Right cardiac atrium (tissue), 5 donors: Measurements from ENCODE around the gene RAB11FIP4. TPM values are rescaled to one million over a fixed set of nuclear protein-coding genes. Genes with fewer than 3 reads are reported as not detected.

ENCODE experiments used
- ATAC-seq, 2 donors: fragments of 200-7000 bp; cut with Tn5 transposase; one replicate each; pipeline versions ENCODE4 v1.8.0 to v1.9.1; 2020; ENCODE audit warnings: moderate library complexity in 2 of 2, mild to moderate bottlenecking in 1 of 2
- DNase-seq, 3 donors: peaks; one replicate each; pipeline ENCODE4 v3.0.0-alpha.2; 2020
- H3K27ac ChIP-seq: one replicate; pipeline ENCODE4 v1.5.1; 2013; ENCODE audit warnings: mild to moderate bottlenecking, low read length, control low read depth, moderate library complexity
- H3K27me3 ChIP-seq: one replicate; pipeline ENCODE4 v1.6.1; 2013; ENCODE audit not compliant: control insufficient read depth, insufficient read depth
- H3K4me1 ChIP-seq: one replicate; pipeline ENCODE4 v1.6.1; 2013; ENCODE audit warnings: low read length; ENCODE audit not compliant: control insufficient read depth, insufficient read depth
- H3K4me3 ChIP-seq: one replicate; pipeline ENCODE4 v1.5.1; 2013; ENCODE audit warnings: low read length, control low read depth
- H3K9me3 ChIP-seq: one replicate; pipeline ENCODE4 v1.6.1; 2013; ENCODE audit warnings: low read length; ENCODE audit not compliant: control insufficient read depth
- WGBS: extraction: QIAGEN DNeasy Blood & Tissue Kit; methylation state at CpG from one replicate; pipeline ENCODE4 v1.1.7; 2013; 5-methylcytosine and 5-hydroxymethylcytosine counted together
- intact Hi-C, 4 donors: fragments of 100-400 bp; cut with DNase I; formaldehyde crosslinking; loops; one replicate each; pipeline versions ENCODE4 v1.11.0 to v1.14.0; 2022 to 2023
- polyA plus RNA-seq: library from polyadenylated mRNA; stranded (reverse); fragments of 200-250 nt; gene quantifications from one replicate; pipeline ENCODE4 v1.2.3, GENCODE V29; 2013
- total RNA-seq, 4 donors: library from RNA; stranded (reverse); fragmentation: NEBNext Ultra II Directional; extraction: Animal tissue kit (Norgen Biotek cat#: 25700); gene quantifications; one replicate each; pipeline ENCODE4 v1.2.1, GENCODE V29; 2021
- donor health status: healthy with polysubstance abuse.
- donor health status: DM: no; HTN: yes; CAD: no.
- donor health status: DM: no; HTN: no; CAD: no.
- donor health status: DM: no; HTN: yes; CAD: no; lungs with severe emphysema.
- donor health status: DM: yes; HTN: yes; CAD: no.

The RAB11FIP4 gene
- total and polyA plus RNA-seq, 5 donors = 2.8 to 12.3 (median 7.7) TPM

- no peaks in the 10 kb centered on the region for H3K4me1 ChIP-seq
- no peaks in the 10 kb centered on the region for H3K9me3 ChIP-seq
- DNase-seq (no peak), ATAC-seq (peak in 1 of 2 donors; percentile 15)
- H3K4me3 ChIP-seq = no peak overlapping the region
- no peaks in the 10 kb centered on the region for H3K27me3 ChIP-seq
- intact Hi-C loops = no loop called here
- WGBS = 71% methylated on average over 4 of the region's 4 CpGs
- peak overlapping the region; percentile 3 for H3K27ac ChIP-seq
Observed at GRCh38 chr17:31452101-31452500, 60.6 kb downstream of the RAB11FIP4 start.

GRCh38 chr17:31452561-31453110 is 61.2 kb downstream of the RAB11FIP4 start:
- no peaks in the 10 kb centered on the region for H3K27me3 ChIP-seq
- peak overlapping the region; percentile 3 for H3K27ac ChIP-seq
- intact Hi-C loops = no loop called here
- no peak for DNase-seq
- ATAC-seq = peak in 1 of 2 donors; percentile 52
- 74% methylated on average over 10 of the region's 10 CpGs for WGBS
- H3K9me3 ChIP-seq = no peaks in the 10 kb centered on the region
- H3K4me1 ChIP-seq = no peaks in the 10 kb centered on the region
- no peak overlapping the region for H3K4me3 ChIP-seq

GRCh38 chr17:31453896-31454295 is 62.4 kb downstream of the RAB11FIP4 start:
- 63% methylated on average over 2 of the region's 2 CpGs for WGBS
- ATAC-seq (no peak), DNase-seq (no peak)
- Histone ChIP-seq H3K27me3 (no peaks in the 10 kb centered on the region), H3K4me1 (no peaks in the 10 kb centered on the region), H3K9me3 (no peaks in the 10 kb centered on the region), H3K4me3 (no peak overlapping the region), H3K27ac (no peak overlapping the region)
- intact Hi-C loops = no loop called here

DNA sequence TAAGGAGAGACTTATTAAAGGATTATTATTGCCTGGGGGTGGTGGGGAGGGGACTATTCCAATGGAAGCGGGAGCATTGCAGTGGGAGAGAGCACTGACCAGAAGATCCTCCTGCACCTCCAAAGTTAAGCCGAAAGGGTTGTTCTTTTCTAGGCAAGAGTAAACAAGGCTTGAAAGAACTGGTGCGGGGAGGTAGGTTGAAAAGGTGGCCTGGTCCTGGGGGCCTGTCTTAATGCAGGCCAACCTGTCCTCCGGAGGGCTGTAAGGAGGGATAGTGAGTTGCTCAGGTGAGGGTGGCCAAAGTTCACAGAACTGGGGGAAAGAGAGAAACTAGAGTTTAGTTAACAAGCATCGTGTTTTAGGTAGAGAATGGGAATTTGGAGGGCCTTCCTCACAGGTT is 65.3 kb downstream of the RAB11FIP4 start:
- no peak overlapping the region for H3K4me3 ChIP-seq
- ATAC-seq = no peak
- intact Hi-C loops = no loop called here
- H3K27me3 ChIP-seq = no peaks in the 10 kb centered on the region
- no peak overlapping the region for H3K27ac ChIP-seq
- no peaks in the 10 kb centered on the region for H3K9me3 ChIP-seq
- no peak for DNase-seq
- 88% methylated on average over 5 of the region's 5 CpGs for WGBS
- no peaks in the 10 kb centered on the region for H3K4me1 ChIP-seq

DNA sequence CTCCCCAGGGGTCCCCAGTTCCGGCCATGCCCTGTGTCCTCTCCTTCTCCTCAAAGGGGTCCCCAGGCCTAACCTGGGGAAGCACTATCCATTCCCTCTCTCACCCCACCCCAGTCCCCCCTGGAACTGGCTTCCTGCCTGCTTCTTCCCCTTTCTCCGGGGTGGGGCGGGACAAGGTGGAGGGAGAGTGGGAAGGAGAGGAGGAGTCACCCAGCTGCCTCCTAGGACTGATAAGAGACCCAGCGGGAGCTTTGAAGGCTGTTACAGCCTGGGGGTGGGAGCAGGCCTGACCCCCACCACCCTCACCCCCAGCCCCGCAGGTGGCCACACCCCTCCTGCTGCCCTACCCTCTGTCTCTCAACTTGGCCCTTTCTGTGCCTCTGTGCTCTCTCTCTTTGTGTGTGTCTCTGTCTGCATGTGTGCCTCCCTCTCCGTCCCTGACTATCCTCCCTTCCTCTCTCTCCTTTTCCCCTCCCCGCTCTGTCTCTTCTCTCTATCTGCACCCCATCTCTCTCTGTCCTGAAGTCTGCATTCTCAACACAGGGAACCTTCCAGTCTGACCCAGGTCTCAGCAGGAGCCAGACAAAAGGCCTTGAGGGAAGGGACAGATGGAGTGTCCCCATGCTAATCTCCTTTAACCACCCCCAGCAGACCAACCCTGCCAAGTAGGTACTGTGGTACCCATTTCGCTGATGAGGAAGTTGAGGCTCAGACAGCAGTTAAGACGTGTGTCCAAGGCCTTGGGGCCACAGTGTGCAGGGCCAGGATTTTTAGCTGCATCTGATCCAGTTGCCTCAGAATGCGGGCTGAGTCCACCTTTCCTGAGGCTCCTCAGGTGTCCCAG is 66.1 kb downstream of the RAB11FIP4 start:
- Histone ChIP-seq H3K4me3 (no peak overlapping the region), H3K9me3 (no peaks in the 10 kb centered on the region), H3K27ac (no peak overlapping the region), H3K4me1 (no peaks in the 10 kb centered on the region), H3K27me3 (no peaks in the 10 kb centered on the region)
- WGBS = 62% methylated on average over 10 of the region's 10 CpGs
- intact Hi-C loops = no loop called here
- DNase-seq (no peak), ATAC-seq (no peak)

DNA sequence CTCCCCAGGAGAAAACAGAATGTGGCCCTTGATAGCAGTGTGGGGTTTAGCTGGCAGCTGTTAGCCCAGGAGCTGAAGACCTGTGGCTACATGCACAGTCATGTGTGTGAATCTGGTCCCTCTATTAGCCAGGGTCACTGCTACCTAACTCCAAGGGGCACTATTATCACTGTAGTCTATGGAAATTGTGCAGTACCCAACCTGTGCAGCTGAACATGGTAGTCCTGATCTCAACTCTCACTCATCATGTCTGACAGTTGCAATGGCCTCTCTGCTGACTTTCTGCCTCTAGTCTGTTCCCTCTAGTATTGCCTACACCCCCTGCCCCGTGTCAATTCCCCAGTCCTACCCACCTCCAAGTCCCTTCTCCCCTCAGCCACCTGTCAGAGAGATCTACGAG is 67.4 kb downstream of the RAB11FIP4 start:
- no peak overlapping the region for H3K27ac ChIP-seq
- no peak for DNase-seq
- ATAC-seq = no peak
- WGBS = 61% methylated on average over 2 of the region's 2 CpGs
- H3K27me3 ChIP-seq = no peaks in the 10 kb centered on the region
- H3K9me3 ChIP-seq = no peaks in the 10 kb centered on the region
- no peak overlapping the region for H3K4me3 ChIP-seq
- no peaks in the 10 kb centered on the region for H3K4me1 ChIP-seq
- intact Hi-C loops = no loop called here

GRCh38 chr17:31459716-31460115 is 68.2 kb downstream of the RAB11FIP4 start:
- no peak for DNase-seq
- intact Hi-C loops = no loop called here
- H3K4me3 ChIP-seq = no peak overlapping the region
- no peaks in the 10 kb centered on the region for H3K9me3 ChIP-seq
- H3K27me3 ChIP-seq = no peaks in the 10 kb centered on the region
- H3K27ac ChIP-seq = no peak overlapping the region
- no peaks in the 10 kb centered on the region for H3K4me1 ChIP-seq
- WGBS = 61% methylated on average over 4 of the region's 4 CpGs
- ATAC-seq = peak in 1 of 2 donors; percentile 10

DNA sequence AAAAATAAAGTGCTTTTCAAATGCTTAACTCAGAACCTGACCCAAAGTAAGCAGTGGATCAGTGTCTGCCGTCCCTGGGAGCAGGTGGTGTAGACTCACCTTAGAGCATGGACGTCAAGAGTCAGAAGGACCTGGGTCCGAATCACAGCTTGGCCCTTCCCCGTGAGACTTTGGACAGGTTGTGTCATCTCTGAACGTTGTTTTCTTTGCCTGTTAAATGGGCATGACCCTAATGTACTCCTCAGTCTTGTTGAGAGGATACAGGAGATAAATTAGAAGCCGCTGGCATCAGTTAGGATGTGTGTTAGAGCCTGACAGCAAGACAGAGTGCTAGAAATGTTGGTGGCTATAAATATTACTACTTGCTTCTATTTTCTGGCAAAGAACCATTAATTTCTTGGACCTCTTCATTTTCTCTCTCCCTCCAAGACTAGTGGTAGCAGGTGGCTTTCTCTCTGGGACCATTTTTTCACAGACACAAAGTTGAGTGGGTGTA is 68.8 kb downstream of the RAB11FIP4 start:
- Histone ChIP-seq H3K9me3 (no peaks in the 10 kb centered on the region), H3K27ac (no peak overlapping the region), H3K4me3 (no peak overlapping the region), H3K4me1 (no peaks in the 10 kb centered on the region), H3K27me3 (no peaks in the 10 kb centered on the region)
- intact Hi-C loops = no loop called here
- DNase-seq (no peak), ATAC-seq (peak in 1 of 2 donors; percentile 55)
- 63% methylated on average over 6 of the region's 6 CpGs for WGBS

DNA sequence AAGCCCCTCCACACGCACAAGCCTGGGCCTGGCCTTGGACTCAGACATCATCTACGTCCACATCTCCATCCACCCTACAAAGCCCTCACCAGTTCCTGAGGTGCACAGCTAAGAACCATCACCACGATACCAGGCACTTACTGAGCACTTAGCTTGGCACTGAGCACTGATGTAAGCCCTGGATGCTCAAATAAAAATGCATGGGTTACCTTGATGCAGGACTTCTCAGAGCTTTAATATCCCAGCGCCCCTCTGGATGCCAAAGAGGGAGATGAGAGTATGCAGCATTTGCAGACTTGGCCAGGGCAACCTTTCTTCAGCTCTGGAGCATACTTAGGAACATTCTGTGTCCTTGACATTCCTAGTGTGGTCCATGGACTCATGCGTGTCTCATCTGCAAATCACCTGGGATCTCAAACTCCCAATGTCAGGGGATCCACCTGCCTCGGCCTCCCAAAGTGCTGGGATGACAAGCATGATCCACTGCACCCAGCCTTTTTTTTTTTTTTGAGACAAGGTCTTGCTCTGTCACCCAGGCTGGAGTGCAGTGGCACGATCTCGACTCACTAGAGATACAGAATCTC is 69.8 kb downstream of the RAB11FIP4 start:
- no peaks in the 10 kb centered on the region for H3K4me1 ChIP-seq
- no peak overlapping the region for H3K4me3 ChIP-seq
- WGBS = 83% methylated on average over 8 of the region's 8 CpGs
- DNase-seq (no peak), ATAC-seq (no peak)
- H3K27me3 ChIP-seq = no peaks in the 10 kb centered on the region
- no peaks in the 10 kb centered on the region for H3K9me3 ChIP-seq
- no peak overlapping the region for H3K27ac ChIP-seq
- intact Hi-C loops = no loop called here

DNA sequence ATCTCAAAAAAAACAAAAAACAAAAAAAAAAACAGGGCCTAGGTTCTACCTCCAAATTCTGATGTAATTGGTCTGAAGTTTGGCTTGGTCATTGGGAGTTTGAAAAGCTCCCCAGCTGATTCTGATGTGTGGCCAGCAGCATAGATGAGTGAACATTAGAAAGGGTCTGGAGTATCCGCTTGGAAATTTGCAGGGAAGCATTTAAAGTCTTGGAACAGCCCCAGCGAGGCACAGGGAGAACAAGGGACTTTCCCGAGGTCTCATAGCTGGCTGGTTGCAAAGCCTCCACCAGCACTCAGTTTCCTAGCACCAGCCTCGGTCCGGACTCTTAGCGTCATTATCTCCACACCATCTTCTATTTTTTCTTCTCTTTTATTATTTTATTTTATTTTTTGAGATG is 70.8 kb downstream of the RAB11FIP4 start:
- no peak overlapping the region for H3K27ac ChIP-seq
- WGBS = 55% methylated on average over 6 of the region's 6 CpGs
- intact Hi-C loops = no loop called here

DNA sequence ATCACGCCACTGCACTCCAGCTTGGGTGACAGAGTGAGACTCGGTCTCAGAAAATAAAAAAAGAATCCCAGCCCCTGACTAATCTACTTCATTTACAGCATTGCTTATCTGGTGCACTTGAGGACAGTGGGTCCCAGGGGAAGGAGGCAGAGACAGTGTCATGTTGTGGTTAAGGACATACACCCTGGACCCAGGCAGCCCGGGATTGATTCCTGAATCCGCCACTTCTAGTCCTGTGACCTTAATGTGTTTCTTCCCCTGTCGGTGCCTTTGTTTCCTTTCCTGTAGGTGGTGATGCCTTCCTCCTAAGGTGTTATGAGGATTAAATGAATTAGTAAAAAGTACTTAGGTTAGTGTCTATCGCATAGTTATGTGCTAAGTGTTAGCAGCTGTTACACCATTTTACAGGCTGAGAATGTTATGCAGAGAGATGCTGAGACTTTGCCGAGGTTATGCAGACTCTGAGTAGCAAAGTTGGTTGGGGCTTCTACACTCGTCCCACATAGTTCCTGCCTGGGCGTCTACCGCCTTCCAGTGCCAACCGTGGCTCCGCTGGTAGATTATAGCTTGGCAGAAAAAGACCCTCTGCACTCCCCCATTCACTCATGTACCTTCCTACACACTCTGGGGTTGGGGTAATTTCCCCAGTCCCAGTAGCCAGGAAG is 74.8 kb downstream of the RAB11FIP4 start:
- WGBS = 67% methylated on average over 12 of the region's 12 CpGs
- no peak for DNase-seq
- Histone ChIP-seq H3K9me3 (no peaks in the 10 kb centered on the region), H3K27ac (no peak overlapping the region), H3K4me1 (no peaks in the 10 kb centered on the region), H3K4me3 (no peak overlapping the region), H3K27me3 (no peaks in the 10 kb centered on the region)
- intact Hi-C loops = no loop called here
- peak in 1 of 2 donors; percentile 49 for ATAC-seq

More for the DNA sequence above, 70.8 kb downstream of the RAB11FIP4 start:
- ATAC-seq = no peak
- H3K4me3 ChIP-seq = no peak overlapping the region
- H3K4me1 ChIP-seq = no peaks in the 10 kb centered on the region
- no peaks in the 10 kb centered on the region for H3K27me3 ChIP-seq
- no peak for DNase-seq
- H3K9me3 ChIP-seq = no peaks in the 10 kb centered on the region
